Astrocyte of the cerebellum (primary cell): ENCODE results near the gene ADRA2C.

Source experiments
- DNase-seq: peaks from one replicate; pipeline ENCODE4 v3.0.0-alpha.2; 2011; ENCODE audit warnings: low read depth
- H3K4me3 ChIP-seq: 2 replicates; pipeline ENCODE4 v1.5.1; 2011; ENCODE audit warnings: mild to moderate bottlenecking, low read depth, low read length, moderate library complexity
- CTCF ChIP-seq: IDR thresholded peaks from 2 replicates; pipeline ENCODE4 v1.5.1; 2012; ENCODE audit warnings: low read length, low read depth, moderate library complexity, mild to moderate bottlenecking; ENCODE audit errors: missing control alignments
- in situ Hi-C: cut with HindIII; loops from 2 replicates; pipeline ENCODE4 v1.10.0; 2017; ENCODE audit warnings: low sequenced_read_pairs

Gene ADRA2C

GRCh38 chr4:3720466-3720865 lies 45.7 kb upstream of the ADRA2C start:
- H3K4me3 ChIP-seq = no peak overlapping the region
- TF ChIP-seq CTCF = no peak
- DNase-seq = no peak
- in situ Hi-C loops = no loop called here

- no peak for DNase-seq
- H3K4me3 ChIP-seq = no peak overlapping the region
- TF ChIP-seq CTCF = no peak
- in situ Hi-C loops = no loop called here
Measured at GRCh38 chr4:3721186-3721585, 45.0 kb upstream of the ADRA2C start.

GRCh38 chr4:3721627-3722026 lies 44.6 kb upstream of the ADRA2C start:
- H3K4me3 ChIP-seq = no peak overlapping the region
- in situ Hi-C loops = no loop called here
- TF ChIP-seq CTCF = no peak
- no peak for DNase-seq

- in situ Hi-C loops = no loop called here
- DNase-seq = no peak
- H3K4me3 ChIP-seq = no peak overlapping the region
- no peak for TF ChIP-seq CTCF
Measured at GRCh38 chr4:3722446-3723231, 43.5 kb upstream of the ADRA2C start.

- in situ Hi-C loops = no loop called here
- DNase-seq = no peak
- no peak for TF ChIP-seq CTCF
- H3K4me3 ChIP-seq = no peak overlapping the region
Measured at GRCh38 chr4:3723232-3723642, 42.9 kb upstream of the ADRA2C start.

GRCh38 chr4:3724319-3725231 lies 41.6 kb upstream of the ADRA2C start:
- no peak overlapping the region for H3K4me3 ChIP-seq
- DNase-seq = no peak
- in situ Hi-C loops = no loop called here
- TF ChIP-seq CTCF = no peak
